GM12878 (cell line): ENCODE measurements around the gene CCS. TPM values are rescaled to one million over a fixed set of nuclear protein-coding genes. Genes with fewer than 3 reads are reported as not detected.

ENCODE experiments used
- ATAC-seq: fragments of 200-7000 bp; cut with Tn5 transposase; 3 replicates; pipeline ENCODE4 v1.9.1; 2020; ENCODE audit warnings: mild to moderate bottlenecking, moderate library complexity
- BruUV-seq: library from RNA; stranded (reverse); fragments of 400-500 nt; replicated peaks from 2 replicates; lab custom pipeline; 2021; lab: Mats Ljungman, UMichigan
- CTCF ChIA-PET: fragments of 300-600 bp; sonication (Branson Sonifier 250); formaldehyde crosslinking; extraction: SDS; loops from one replicate; lab custom pipeline; 2021; ENCODE audit warnings: inconsistent platforms; lab: Yijun Ruan, JAX
- POLR2A ChIA-PET: fragments of 350-600 bp; formaldehyde crosslinking; extraction: SDS; loops from one replicate; lab custom pipeline; 2021; ENCODE audit warnings: inconsistent platforms; lab: Charles Lee
- RAD21 ChIA-PET: fragments of 300-600 bp; sonication (Branson Sonifier 250); formaldehyde crosslinking; loops from one replicate; lab custom pipeline; 2023; ENCODE audit warnings: antibody characterized with exemption; ENCODE audit not compliant: unreplicated experiment; lab: Charles Lee
- SMC1A ChIA-PET: fragments of 300-600 bp; sonication (Branson Sonifier 250); formaldehyde crosslinking; loops from one replicate; lab custom pipeline; 2023; ENCODE audit not compliant: unreplicated experiment, uncharacterized antibody; lab: Charles Lee
- DNase-seq: peaks from one replicate; pipeline ENCODE4 v3.0.0-alpha.2; 2011; ENCODE audit warnings: low read depth, low spot score
- FAIRE-seq: peaks from 3 replicates; lab custom pipeline; 2011; peaks lifted over from hg19 to GRCh38; lab: Jason Lieb, UNC
- H2AFZ ChIP-seq: 2 replicates; pipeline ENCODE4 v1.6.0; 2011; ENCODE audit warnings: low read depth, low read length, control low read depth; ENCODE audit not compliant: control insufficient read depth
- H3K27ac ChIP-seq: 2 replicates; pipeline ENCODE4 v1.5.1; 2011; ENCODE audit warnings: control low read depth; ENCODE audit not compliant: control insufficient read depth, insufficient read depth
- H3K27me3 ChIP-seq, 2 experiments: replicated peaks in 1 of 2; 2 replicates each; pipeline versions ENCODE4 v1.6.0 to v1.6.1; 2011; ENCODE audit warnings: low read length in 1 of 2; ENCODE audit not compliant: control insufficient read depth in 2 of 2, insufficient read depth in 2 of 2
- H3K36me3 ChIP-seq, 2 experiments: 2 replicates each; pipeline ENCODE4 v1.5.1; 2011; ENCODE audit warnings: low read length in 1 of 2; ENCODE audit not compliant: control insufficient read depth in 2 of 2, insufficient read depth in 2 of 2
- H3K4me1 ChIP-seq: 2 replicates; pipeline ENCODE4 v1.6.1; 2011; ENCODE audit warnings: mild to moderate bottlenecking, low read length, moderate library complexity, mixed read lengths; ENCODE audit not compliant: control insufficient read depth, insufficient read depth
- H3K4me2 ChIP-seq: 2 replicates; pipeline ENCODE4 v1.6.0; 2011; ENCODE audit warnings: control low read depth; ENCODE audit not compliant: control insufficient read depth, insufficient read depth
- H3K4me3 ChIP-seq: fragments of 200-600 bp; sonication (generic); 2 replicates; pipeline ENCODE4 v1.5.1; 2016
- H3K79me2 ChIP-seq: 2 replicates; pipeline ENCODE4 v1.6.0; 2011; ENCODE audit warnings: low read length; ENCODE audit not compliant: control insufficient read depth, insufficient read depth
- H3K9ac ChIP-seq: 2 replicates; pipeline ENCODE4 v1.8.0; 2011; ENCODE audit warnings: low read length, control low read depth, mixed read lengths; ENCODE audit not compliant: control insufficient read depth, insufficient read depth
- H3K9me3 ChIP-seq: replicated peaks from 3 replicates; pipeline ENCODE4 v1.5.1; 2011; ENCODE audit warnings: mild to moderate bottlenecking, low read length; ENCODE audit not compliant: control insufficient read depth, insufficient read depth
- H4K20me1 ChIP-seq: 2 replicates; pipeline ENCODE4 v1.6.0; 2011; ENCODE audit not compliant: control insufficient read depth, insufficient read depth
- BCLAF1 ChIP-seq: fragments of 450-650 bp; IDR thresholded peaks from 2 replicates; pipeline ENCODE4 v1.6.1; 2017; ENCODE audit warnings: antibody characterized with exemption, mild to moderate bottlenecking, moderate library complexity
- BRCA1 ChIP-seq: IDR thresholded peaks from 2 replicates; pipeline ENCODE4 v1.6.1; 2011; ENCODE audit warnings: low read depth, low read length, improper control_type of control experiment
- CEBPZ ChIP-seq: fragments of 150-350 bp; IDR thresholded peaks from 2 replicates; pipeline ENCODE4 v1.6.1; 2016; ENCODE audit warnings: low read depth, low read length
- EP300 ChIP-seq, 2 experiments: fragments of 150-350 bp in 1 of 2; IDR thresholded peaks; 2 replicates each; pipeline ENCODE4 v1.6.1; 2011 to 2012; ENCODE audit warnings: low read depth in 2 of 2, low read length in 2 of 2, borderline replicate concordance in 1 of 2, improper control_type of control experiment in 1 of 2, inconsistent platforms in 1 of 2; ENCODE audit not compliant: control insufficient read depth in 1 of 2
- IRF5 ChIP-seq: fragments of 450-650 bp; IDR thresholded peaks from 2 replicates; pipeline ENCODE4 v1.6.1; 2017; ENCODE audit warnings: borderline replicate concordance
- JUNB ChIP-seq: IDR thresholded peaks from 2 replicates; pipeline ENCODE4 v1.6.1; 2016; ENCODE audit warnings: antibody characterized with exemption, mild to moderate bottlenecking
- MEF2A ChIP-seq: IDR thresholded peaks from 2 replicates; pipeline ENCODE4 v1.6.1; 2011; ENCODE audit warnings: low read depth, mild to moderate bottlenecking, low read length, moderate library complexity; ENCODE audit not compliant: insufficient read depth
- NR2C1 ChIP-seq: fragments of 450-650 bp; IDR thresholded peaks from 2 replicates; pipeline ENCODE4 v1.6.1; 2017; ENCODE audit warnings: antibody characterized with exemption, mild to moderate bottlenecking, moderate library complexity
- PAX5 ChIP-seq: IDR thresholded peaks from 2 replicates; pipeline ENCODE4 v1.6.1; 2011; ENCODE audit warnings: low read depth, low read length, borderline replicate concordance
- POLR2A ChIP-seq: IDR thresholded peaks from 2 replicates; pipeline ENCODE4 v1.6.1; 2011; ENCODE audit warnings: low read depth, mild to moderate bottlenecking, low read length
- RAD51 ChIP-seq: fragments of 450-650 bp; IDR thresholded peaks from 2 replicates; pipeline ENCODE4 v1.6.1; 2016; ENCODE audit warnings: moderate library complexity, mild to moderate bottlenecking, inconsistent platforms
- RBBP5 ChIP-seq: fragments of 200-600 bp; sonication (generic); conservative IDR thresholded peaks from 2 replicates; pipeline ENCODE4 v1.6.1; 2016
- RUNX3 ChIP-seq: IDR thresholded peaks from 2 replicates; pipeline ENCODE4 v1.6.1; 2012; ENCODE audit warnings: low read length, inconsistent platforms
- SREBF2 ChIP-seq: IDR thresholded peaks from 2 replicates; pipeline ENCODE4 v1.6.1; 2012; ENCODE audit warnings: mild to moderate bottlenecking, low read length
- TCF3 ChIP-seq: IDR thresholded peaks from 2 replicates; pipeline ENCODE4 v1.6.1; 2012; ENCODE audit warnings: low read depth, mild to moderate bottlenecking, low read length, borderline replicate concordance; ENCODE audit not compliant: insufficient read depth
- TCF7 ChIP-seq: IDR thresholded peaks from 2 replicates; pipeline ENCODE4 v1.6.1; 2014; ENCODE audit warnings: antibody characterized with exemption, borderline replicate concordance
- WRNIP1 ChIP-seq: IDR thresholded peaks from 2 replicates; pipeline ENCODE4 v1.6.1; 2011; ENCODE audit warnings: low read depth, low read length, improper control_type of control experiment, borderline replicate concordance
- WGBS: methylation state at CpG from one replicate; pipeline ENCODE4 v1.1.6; 2016; ENCODE audit warnings: low lambda C conversion rate; ENCODE audit not compliant: insufficient replicate concordance, insufficient coverage; ENCODE audit errors: missing lambda C conversion rate; 5-methylcytosine and 5-hydroxymethylcytosine counted together
- in situ Hi-C: fragments of 300-500 bp; cut with MboI; formaldehyde crosslinking; loops from 9 replicates; pipeline ENCODE4 v1.14.3; 2018; ENCODE audit warnings: mixed read lengths
- intact Hi-C: fragments of 100-400 bp; cut with micrococcal nuclease; formaldehyde crosslinking; loops from one replicate; pipeline ENCODE4 v1.14.2; 2022; ENCODE audit not compliant: unreplicated experiment
- polyA plus RNA-seq, 11 experiments: library from polyadenylated mRNA; depleted of rRNA in 4 of 11; unstranded in 6 of 11; stranded (reverse) in 5 of 11; fragments of >200 nt; fragmentation: Nextera tagmentation in 4 of 11; fragmentation: Illumina TruSeq in 1 of 11; extraction: Ambion mirVana in 4 of 11; extraction: Trizol in 1 of 11; gene quantifications; 1 replicate in 1 of 11; 2 replicates in 10 of 11; pipeline versions ENCODE4 v1.2.1 to v1.2.3, GENCODE V29; 2011 to 2016; ENCODE audit warnings: inconsistent platforms in 2 of 11, missing spikeins in 2 of 11, low read depth in 1 of 11
- total RNA-seq, 4 experiments: library from RNA; depleted of rRNA in 3 of 4; stranded (reverse); fragments of >200 nt in 3 of 4; fragmentation: Illumina TruSeq in 1 of 4; extraction: Trizol in 1 of 4; gene quantifications; 2 replicates each; pipeline versions ENCODE4 v1.2.1 to v1.2.3, GENCODE V29; 2013 to 2021

CCS gene
- total and polyA plus RNA-seq, 10 of the 15 experiments (the other 5 are each of a cell fraction or from before 2014, with no cell fraction given): 1.5 to 44.2 (median 30.6) TPM

GRCh38 chr11:66557733-66558326 is 35.2 kb upstream of the CCS start:
- in situ Hi-C loops: no loop called here
- 75% methylated on average over 24 of the region's 24 CpGs for WGBS
- no peak for FAIRE-seq
- no peak for TF ChIP-seq JUNB
- TF ChIP-seq IRF5: no peak
- TF ChIP-seq NR2C1: no peak
- TF ChIP-seq EP300 (IDR thresholded peaks at IDR 0.05; ENCODE audit: borderline replicate concordance in 1 of 2, control insufficient read depth in 1 of 2, low read depth in 2 of 2, low read length in 2 of 2): no peak
- TF ChIP-seq BRCA1: no peak
- TF ChIP-seq WRNIP1: no peak
- no peak for TF ChIP-seq RAD51
- TF ChIP-seq CEBPZ: no peak
- no peak for TF ChIP-seq RUNX3
- TF ChIP-seq BCLAF1: no peak
- no peak for TF ChIP-seq PAX5
- no peak for TF ChIP-seq SREBF2
- TF ChIP-seq MEF2A: no peak
- no peak for TF ChIP-seq TCF7
- TF ChIP-seq POLR2A: no peak
- no peak for TF ChIP-seq RBBP5
- no peak for TF ChIP-seq TCF3

More at GRCh38 chr11:66557733-66558326, 35.2 kb upstream of the CCS start:
- Histone ChIP-seq H3K4me1 (no peaks in the 10 kb centered on the region), H3K4me3 (no peak overlapping the region), H4K20me1 (no peaks in the 10 kb centered on the region), H3K36me3 (no peaks in the 10 kb centered on the region), H3K9me3 (no peaks in the 10 kb centered on the region), H3K79me2 (no peaks in the 10 kb centered on the region), H3K9ac (no peak overlapping the region), H3K27me3 (no peaks in the 10 kb centered on the region), H2AFZ (no peak overlapping the region), H3K27ac (no peak overlapping the region), H3K4me2 (no peak overlapping the region)
- SMC1A ChIA-PET: no interaction called here
- RAD21 ChIA-PET: no interaction called here
- intact Hi-C loops: no loop called here
- BruUV-seq: no TSS peak
- no peak for ATAC-seq
- POLR2A ChIA-PET: no interaction called here
- CTCF ChIA-PET: no interaction called here
- no peak for DNase-seq
